Thoracic aorta endothelial cell (primary cell): ENCODE results near the gene PIM3. TPM values are rescaled to one million over a fixed set of nuclear protein-coding genes. Genes with fewer than 3 reads are reported as not detected.
A peak's percentile ranks its signal among the peaks of the same experiment; 100 is the strongest.

ENCODE experiments used
- small RNA-seq: library from RNA; depleted of rRNA; stranded (forward); fragments of <200 nt; gene quantifications from one replicate; pipeline ENCODE3, GENCODE V24; 2012
- total RNA-seq: library from RNA; depleted of rRNA; stranded (reverse); fragments of >200 nt; gene quantifications from 2 replicates; pipeline ENCODE4 v1.2.3, GENCODE V29; 2012

Gene PIM3
- 104 and 136 TPM in 2 replicates for total RNA-seq

GRCh38 chr22:49960159-49961004 is at the start of gene PIM3:
PIM3 (plus strand) TSS chr22:49960772; CDS start chr22:49960948, 176 bp downstream.

GRCh38 chr22:49917974-49918910 is 42.3 kb upstream of the PIM3 start, which contains the start of the genes ALG12 and CRELD2:
ALG12 (minus strand) TSS chr22:49918438; CDS start chr22:49913765, 4,673 bp downstream.
CRELD2 (plus strand) TSS chr22:49918634; CDS start chr22:49918770, 136 bp downstream.

GRCh38 chr22:50012211-50013181 is 51.9 kb downstream of the PIM3 start, which contains the start of gene IL17REL:
IL17REL (minus strand) TSS chr22:50012765; CDS start chr22:50012646, 119 bp downstream.

Small RNA genes within 50 kb of the gene (small RNA-seq; reads per million reads assigned to genes)
- gene MIR6821, result 3.2 reads per million, percentile 67 among the genes with 10 or more reads in this experiment

Other genes with a start within 250 kb of the PIM3 start
- 27.1 and 34.6 TPM in 2 replicates for gene BRD1, start 132.9 kb upstream of the PIM3 start, total RNA-seq
- gene ZBED4, start 106.9 kb upstream of the PIM3 start, total RNA-seq, result 21.5 and 25.2 TPM in 2 replicates
- gene ALG12, start 42.3 kb upstream of the PIM3 start, total RNA-seq, result 9.3 and 14.1 TPM in 2 replicates
- gene CRELD2, start 42.1 kb upstream of the PIM3 start, total RNA-seq, result 29.4 and 42.7 TPM in 2 replicates
- 0.13 and 0.22 TPM in 2 replicates for gene IL17REL, start 52.0 kb downstream of the PIM3 start, total RNA-seq
- gene TTLL8, start 97.5 kb downstream of the PIM3 start, total RNA-seq, result not detected in 2 replicates
- gene MLC1, start 124.7 kb downstream of the PIM3 start, total RNA-seq, result not detected in 2 replicates
- gene MOV10L1, start 129.2 kb downstream of the PIM3 start, total RNA-seq, result 20.2 and 44.9 TPM in 2 replicates
- 1.7 TPM in 2 replicates for gene PANX2, start 210.0 kb downstream of the PIM3 start, total RNA-seq
- gene TRABD, start 225.1 kb downstream of the PIM3 start, total RNA-seq, result 30.6 and 36.8 TPM in 2 replicates
- gene SELENOO, start 240.2 kb downstream of the PIM3 start, total RNA-seq, result 18.5 and 21.0 TPM in 2 replicates